HG03575 (cell line): ENCODE data around the gene ATRN.
"Not testable (repeated sequence)": the region's sequence is repeated elsewhere in the genome, so short reads cannot be mapped to it uniquely, and the experiment has no call there.

ENCODE experiments used
- ATAC-seq: cut with Tn5 transposase; IDR thresholded peaks from one replicate; pipeline ENCODE4 v1.9.1; 2021; ENCODE audit not compliant: unreplicated experiment, insufficient number of reproducible peaks, low FRiP score; ENCODE audit errors: extremely low read depth

Gene ATRN

DNA sequence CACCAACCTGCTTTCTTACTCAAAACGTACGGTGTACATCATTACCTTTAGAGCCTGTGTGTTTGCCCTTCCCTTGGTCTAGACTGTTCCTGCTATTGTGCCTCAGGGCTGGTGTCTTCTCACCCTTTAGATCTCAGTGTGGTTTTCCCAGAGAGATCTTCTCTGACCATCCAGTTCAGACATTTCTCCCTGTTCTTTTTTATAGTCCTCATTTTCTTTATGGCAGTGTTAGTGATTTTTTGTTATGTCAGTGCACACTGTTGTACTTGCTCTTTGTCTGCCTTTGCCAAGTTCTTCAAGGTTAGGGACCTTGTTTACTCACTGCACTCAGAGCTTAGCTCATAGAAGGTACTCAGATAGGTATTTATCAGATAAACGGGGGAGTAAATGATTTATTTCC, 82.8 kb downstream of the ATRN start:
- no peak for ATAC-seq

DNA sequence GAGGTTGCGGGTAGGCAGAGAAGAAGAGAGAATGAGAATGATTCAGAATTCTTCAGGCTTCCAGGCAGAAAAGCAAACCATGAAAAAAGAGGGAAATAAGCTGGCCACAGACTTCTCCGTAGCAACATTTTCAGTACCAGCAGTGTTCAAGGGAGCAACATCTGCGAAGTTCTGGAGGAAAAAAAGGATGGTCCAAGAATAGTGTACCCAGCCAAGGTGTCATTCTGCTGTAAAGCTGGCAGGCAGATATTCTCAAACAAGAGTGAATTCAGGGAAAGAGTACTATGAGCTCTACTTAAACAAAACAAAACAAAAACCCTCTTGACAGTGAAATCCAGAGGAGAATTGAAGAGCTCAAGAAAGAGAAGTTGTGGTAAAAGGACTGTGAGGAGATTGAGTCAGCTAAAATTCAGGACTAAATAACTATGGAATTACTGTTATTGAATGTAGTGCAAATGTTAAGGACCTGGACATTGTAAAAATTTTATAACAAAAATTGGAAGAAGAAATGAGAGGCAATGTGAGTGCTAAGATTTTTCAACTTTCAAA, 86.5 kb downstream of the ATRN start:
- no peak for ATAC-seq

DNA sequence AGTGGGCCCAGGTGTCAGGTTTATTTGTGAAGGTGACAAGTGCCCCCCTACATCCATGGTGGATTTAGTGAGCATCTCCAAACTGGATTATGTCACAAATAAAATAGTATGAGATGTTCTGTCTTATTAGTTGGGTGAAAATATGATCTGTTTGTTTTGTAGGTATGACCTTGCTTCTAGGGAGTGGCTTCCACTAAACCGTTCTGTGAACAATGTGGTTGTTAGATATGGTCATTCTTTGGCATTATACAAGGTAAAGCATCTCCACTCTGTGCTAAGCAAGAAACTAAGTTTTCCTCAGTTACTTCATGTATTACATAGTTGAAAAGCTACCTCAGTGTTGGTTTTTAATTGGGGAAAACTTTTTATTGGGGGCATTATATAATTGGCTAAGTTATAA, 88.4 kb downstream of the ATRN start:
- no peak for ATAC-seq

DNA sequence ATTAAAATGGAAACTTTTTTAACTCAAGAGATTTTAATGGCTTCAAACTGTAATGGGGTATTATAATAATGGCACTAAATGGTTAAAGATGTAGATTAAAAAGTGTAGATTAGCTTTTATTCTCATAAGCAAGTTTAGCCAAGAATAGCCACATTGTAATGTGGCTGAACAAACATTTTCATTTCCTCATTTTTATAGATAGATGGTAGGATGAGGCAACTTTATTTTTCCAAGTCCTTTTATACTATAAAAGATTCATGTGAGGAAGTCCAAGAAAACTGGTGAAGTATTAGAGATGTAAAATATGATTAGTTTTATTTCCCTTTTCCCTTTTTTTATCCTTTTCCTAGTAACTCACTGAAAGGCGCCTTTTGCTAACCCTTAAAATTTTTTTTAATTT, 88.8 kb downstream of the ATRN start:
- ATAC-seq = no peak

DNA sequence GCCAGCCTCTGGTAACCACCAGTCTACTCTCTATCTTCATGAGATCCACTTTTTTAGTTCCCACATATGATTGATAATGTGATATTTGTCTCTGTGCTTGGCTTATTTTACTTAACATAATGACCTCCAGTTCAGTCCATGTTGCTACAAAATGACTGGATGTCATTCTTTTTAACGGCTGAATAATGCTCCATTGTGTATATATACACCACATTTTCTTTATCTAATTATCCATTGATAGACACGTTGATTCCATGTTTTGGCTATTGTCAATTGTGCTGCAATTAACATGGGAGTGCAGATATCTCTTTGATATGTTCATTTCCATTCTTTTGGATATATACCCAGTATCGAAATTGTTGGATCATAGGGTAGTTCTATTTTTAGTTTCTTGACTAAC, 89.3 kb downstream of the ATRN start:
- no peak for ATAC-seq

DNA sequence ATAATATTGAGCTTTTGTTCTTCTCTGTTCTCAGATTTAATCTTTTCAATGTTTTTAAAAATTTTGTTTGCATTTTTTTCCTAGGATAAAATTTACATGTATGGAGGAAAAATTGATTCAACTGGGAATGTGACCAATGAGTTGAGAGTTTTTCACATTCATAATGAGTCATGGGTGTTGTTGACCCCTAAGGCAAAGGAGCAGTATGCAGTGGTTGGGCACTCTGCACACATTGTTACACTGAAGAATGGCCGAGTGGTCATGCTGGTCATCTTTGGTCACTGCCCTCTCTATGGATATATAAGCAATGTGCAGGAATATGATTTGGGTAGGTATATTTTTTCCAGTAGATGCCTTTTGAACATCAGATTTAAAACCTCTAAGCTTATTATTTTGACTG, 89.8 kb downstream of the ATRN start:
- ATAC-seq = no peak

DNA sequence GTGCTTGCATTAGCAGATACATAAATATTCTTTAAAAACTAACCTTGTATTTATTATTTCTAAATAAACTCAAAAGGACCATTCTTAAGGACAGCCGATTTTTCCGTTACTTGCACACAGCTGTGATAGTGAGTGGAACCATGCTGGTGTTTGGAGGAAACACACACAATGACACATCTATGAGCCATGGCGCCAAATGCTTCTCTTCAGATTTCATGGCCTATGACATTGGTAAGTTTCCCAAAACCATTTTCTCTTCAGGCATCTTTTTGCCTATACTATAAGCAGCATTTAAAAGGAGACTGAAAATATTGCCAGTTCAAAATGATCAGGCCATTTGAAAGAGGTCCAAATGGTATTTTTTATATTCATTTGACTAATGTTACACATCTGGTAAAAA, 92.3 kb downstream of the ATRN start:
- no peak for ATAC-seq

DNA sequence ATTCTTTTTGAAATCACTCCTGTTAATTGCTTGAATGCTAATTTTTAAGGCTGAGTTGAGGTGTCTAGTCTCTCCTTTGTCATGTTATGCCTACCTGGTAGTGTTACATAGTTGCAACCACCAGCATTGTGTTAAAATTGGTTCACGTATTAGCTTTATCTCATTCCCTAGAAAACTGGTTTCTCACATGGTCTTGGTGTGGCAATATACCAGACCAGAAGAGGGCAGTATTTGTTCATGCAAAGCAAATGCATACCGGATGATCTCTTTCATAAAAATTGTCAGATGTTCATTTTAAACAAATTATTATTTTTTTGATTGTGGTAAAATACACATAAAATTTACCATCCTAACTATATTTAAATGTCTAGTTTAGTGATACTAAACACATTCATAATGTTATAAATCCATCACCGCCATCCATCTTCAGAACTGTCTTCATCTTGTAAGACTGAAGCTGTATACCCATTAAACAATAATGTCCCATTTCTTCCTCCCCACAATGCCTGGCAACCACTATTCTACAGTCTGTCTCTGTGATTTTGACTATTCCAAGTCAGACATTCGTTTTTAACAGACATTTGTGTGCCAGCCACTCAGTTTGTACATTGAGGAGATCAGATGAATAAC, 92.8 kb downstream of the ATRN start:
- ATAC-seq = no peak

DNA sequence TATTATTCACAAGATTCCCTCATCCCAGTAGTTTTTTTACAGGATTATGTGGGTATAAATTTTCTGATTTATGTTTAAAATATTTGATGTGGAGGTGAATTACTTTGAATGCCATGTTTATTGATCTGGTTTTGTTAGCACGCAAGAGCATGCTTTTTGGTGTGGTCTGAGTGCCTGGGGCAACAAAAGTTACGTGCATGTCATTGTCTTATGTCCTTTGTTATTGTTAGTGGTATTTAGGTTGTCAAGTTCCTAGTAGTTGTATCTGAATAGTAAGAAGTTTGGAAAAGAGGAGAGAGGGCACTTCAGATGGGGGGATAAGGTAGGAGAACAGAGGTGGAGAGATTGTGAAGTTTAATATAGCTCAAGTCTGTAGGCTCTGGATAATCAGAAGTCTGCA, 95.0 kb downstream of the ATRN start:
- no peak for ATAC-seq

DNA sequence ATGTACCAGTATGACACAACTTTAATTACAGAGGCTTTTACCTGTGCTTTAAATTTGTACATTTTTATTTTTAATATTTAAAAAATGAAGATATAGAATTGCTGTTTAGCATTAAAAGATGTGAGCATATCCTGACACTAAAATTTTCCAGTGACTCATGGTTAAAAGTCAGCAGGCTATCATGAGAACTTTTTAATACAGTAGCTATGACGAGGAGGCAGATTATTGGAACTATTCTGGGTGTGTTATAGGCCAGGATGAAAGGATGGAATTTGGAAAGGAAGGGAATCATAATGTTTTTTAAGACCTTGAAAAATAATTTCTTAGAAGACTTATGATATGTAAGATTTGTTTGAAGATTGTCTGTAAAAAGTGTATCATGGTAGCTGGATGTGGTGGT, 101.3 kb downstream of the ATRN start:
- ATAC-seq = no peak

DNA sequence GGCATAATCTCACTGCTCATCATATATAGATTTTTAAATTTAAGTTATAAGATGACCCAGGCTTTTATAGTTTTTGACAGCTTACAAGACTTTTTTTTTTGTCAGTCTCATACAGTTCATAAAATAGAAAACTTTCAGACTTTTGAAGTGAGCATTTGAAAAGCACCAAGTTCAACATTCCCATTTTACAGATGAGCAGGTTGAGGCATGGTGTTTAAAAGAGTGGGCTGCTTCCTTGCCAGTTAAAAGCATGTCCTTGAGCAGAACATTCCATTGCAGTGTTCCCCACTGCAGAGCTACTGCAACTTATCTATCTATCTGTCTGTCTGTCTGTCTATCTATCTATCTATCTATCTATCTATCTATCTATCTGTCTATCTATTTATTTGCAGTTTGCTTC, 105.5 kb downstream of the ATRN start:
- ATAC-seq = no peak

DNA sequence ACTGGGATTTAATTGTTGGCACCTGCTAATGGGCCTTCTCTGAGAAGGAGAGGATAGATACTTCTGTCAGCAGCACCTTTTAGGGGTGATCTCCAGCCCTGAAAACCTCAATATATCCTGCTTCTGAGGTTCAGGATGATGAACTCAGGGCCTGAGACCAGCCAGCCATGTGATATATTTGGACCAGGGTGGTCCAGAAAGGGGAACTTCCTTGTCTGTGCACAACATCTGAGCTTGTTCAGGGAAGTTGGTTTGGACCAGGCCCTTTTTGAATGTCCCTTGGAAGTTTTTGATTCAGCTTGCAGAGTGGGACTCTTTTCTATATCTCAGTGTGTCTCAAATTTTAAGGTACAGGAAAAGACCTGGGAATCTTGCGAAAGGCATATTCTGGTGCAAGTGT, 106.5 kb downstream of the ATRN start:
- ATAC-seq = no peak

DNA sequence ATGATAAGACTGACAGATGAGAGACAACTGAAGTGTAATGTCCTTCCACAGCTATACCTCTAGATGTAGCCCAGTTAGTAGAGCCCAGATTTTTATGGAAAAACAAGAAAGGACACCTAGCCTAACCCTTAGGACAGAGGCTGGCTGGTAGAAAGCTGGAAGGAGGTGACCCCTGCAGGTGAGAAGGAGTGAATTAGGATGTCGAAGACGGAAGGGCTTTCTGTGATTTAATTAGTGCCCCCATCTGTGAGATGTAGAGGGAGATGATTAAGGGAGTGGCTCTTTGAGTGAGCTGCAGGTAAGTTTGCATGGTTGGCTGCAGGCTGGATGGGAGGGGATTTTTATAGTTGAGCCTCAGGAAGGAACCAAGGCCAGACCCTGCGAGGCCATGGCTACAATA, 109.6 kb downstream of the ATRN start:
- ATAC-seq = no peak

DNA sequence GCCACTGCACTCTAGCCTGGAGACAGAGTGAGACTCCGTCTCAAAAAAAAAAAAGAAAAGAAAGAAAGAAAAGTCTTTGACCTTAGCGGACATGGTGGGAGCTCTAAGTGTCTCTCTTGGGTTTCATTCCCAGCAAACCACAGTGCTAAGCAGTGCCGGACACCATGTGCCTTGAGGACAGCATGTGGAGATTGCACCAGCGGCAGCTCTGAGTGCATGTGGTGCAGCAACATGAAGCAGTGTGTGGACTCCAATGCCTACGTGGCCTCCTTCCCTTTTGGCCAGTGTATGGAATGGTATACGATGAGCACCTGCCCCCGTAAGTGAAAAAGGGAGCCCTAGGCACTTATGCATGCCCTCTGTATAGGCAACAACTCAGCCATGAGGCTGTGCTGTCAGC, 112.9 kb downstream of the ATRN start:
- ATAC-seq = no peak

DNA sequence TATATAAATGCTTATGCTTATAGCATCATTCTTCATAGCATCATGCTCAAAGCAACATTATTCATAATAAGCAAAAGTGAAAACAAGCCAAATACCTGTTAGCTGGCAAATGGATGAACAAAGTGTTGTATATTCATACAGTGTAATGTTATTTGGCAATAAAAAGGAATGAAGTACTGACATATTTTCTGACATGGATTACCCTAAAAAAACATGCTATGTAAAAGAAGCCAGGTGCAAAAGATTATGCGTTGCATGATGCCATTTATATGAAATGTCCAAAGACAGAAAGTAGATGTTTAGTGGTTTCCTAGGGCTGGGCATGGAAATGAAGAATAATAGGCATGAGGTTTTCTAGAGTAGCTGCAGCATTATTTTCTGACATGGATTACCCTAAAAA, 115.3 kb downstream of the ATRN start:
- no peak for ATAC-seq

DNA sequence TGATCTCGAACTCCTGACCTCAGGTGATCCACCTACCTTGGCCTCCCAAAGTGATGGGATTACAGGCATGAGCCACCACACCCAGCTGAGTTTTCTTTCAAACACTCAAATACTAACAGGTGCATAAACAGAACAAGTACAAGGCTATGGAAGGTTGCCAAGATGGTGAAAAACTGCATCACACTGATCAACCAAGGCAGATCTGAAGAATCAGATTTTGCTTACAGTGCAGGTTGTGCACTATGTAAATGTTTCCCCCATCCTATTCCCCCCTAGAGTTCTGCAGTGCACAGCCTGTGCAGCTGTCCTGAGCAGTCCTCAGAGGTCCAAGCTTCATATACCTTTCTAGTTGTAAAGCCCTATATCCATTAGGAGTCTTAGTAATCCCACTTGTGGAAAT, 119.3 kb downstream of the ATRN start:
- ATAC-seq = no peak

DNA sequence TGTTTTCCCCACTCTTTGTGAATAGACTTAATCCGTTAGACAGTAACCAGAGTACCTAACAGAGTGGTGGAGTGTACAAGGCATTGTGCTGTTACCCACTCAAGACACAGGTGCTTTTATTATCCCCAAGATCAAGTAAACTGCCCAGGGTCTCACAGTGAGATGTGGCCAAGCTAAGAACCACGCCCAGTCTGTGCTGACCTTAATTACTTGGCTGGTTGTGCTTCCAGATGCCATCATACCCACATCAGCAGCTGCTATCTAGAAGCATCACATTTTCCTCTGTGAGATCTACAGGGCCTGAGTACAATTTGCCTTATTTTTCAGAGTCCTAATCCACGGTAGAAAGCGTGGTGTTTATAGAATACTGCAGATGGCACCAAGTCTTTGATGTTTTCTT, 122.1 kb downstream of the ATRN start:
- ATAC-seq = no peak

DNA sequence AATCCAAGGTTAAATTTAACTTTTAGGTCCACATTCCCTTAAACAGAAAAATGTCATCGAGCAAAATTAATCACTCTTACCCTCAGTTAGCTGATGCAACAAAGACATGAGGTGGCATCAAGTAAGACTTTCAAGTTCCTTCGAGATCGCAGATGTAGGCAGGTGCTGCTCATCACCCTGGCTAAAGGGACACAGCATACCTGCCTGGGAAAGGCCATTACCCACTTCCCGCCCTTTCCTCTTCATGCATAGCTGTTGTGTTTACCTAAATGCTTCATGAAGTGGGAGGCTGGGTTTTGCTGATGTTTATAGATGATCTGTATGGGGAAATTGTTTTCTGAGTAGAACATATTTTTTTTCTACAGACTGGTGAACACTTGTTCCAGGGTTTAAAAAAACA, 124.7 kb downstream of the ATRN start:
- no peak for ATAC-seq

DNA sequence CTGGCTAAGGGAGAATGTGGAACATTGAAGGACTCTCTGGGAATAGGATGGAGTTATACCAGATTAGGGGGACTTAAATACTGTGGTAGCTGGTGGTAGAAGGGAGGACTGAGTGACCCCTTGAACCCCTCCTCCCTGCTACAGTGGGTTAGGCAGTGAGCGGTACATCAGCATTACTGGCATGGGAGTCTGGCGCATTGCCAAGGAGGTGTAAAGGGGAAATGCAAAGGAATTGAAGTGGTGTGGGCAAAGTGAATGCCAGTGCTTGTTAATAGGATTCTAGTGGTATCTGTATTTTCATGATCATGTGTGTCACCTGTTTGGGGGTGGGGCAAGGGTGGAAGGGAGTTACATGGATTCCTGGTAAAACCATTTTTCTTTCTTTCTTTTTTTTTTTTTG, 132.3 kb downstream of the ATRN start:
- no peak for ATAC-seq

DNA sequence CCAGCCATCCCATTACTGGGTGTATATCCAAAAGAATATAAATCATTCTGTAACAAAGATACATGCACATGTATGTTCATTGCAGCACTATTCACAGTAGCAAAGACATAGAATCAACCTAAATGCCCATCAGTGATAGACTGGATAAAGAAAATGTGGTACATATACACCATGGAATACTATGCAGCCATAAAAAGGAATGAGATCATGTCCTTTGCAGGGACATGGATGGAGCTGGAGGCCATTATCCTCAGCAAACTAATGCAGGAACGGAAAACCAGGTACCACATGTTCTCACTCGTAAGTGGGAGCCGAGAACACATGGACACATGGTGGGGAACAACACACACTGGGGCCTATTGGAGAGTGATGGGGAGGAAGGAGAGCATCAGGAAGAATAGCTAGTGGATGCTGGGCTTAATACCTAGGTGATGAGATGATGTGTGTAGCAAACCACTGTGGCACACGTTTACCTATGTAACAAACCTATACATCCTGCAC, 134.6 kb downstream of the ATRN start:
- ATAC-seq = not testable (repeated sequence)

DNA sequence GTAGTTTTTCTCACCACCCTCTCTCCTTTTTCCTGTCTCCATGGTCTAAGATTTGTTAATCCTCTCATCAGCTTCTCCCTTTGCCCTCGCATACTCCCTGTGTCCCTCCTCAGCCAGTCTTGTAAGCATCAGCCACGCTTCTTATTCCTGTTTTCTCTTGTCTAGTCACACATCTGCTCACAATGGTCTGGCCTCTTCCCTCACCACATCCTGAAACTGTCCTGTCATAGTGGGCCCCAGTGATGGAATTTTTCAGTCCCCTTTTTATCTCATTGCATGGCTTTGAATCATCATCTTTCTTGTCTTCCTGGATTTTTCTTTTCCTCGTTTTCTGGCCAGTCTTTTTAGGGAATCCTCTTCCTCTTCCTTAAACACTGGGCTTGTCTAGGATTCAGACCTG, 135.2 kb downstream of the ATRN start:
- no peak for ATAC-seq
